Activated T-helper 1 cell treated with Interleukin-2 at 50 U/mL for 16 hours (primary cell): ENCODE results near the gene ANAPC5.

Source experiments
- DNase-seq: peaks from one replicate; pipeline ENCODE4 v3.0.0-alpha.2; 2020; ENCODE audit warnings: low read depth

Gene ANAPC5

GRCh38 chr12:121366063-121366459 lies 13.8 kb upstream of the ANAPC5 start:
- DNase-seq = no peak

GRCh38 chr12:121365416-121366062 lies 13.3 kb upstream of the ANAPC5 start:
- DNase-seq = no peak

- no peak for DNase-seq
Observed at GRCh38 chr12:121364683-121365121, 12.5 kb upstream of the ANAPC5 start.

GRCh38 chr12:121358073-121358472 lies 5.9 kb upstream of the ANAPC5 start:
- no peak for DNase-seq

GRCh38 chr12:121357331-121357730 lies 5.1 kb upstream of the ANAPC5 start:
- no peak for DNase-seq

- no peak for DNase-seq
Observed at GRCh38 chr12:121356657-121357056, 4.4 kb upstream of the ANAPC5 start.

GRCh38 chr12:121355818-121356217 lies 3.6 kb upstream of the ANAPC5 start:
- no peak for DNase-seq

GRCh38 chr12:121352682-121353018 lies 439 bp upstream of the ANAPC5 start:
- no peak for DNase-seq

- no peak for DNase-seq
Observed at GRCh38 chr12:121346747-121347146, 5.5 kb downstream of the ANAPC5 start.

- DNase-seq = no peak
Observed at GRCh38 chr12:121345151-121345815, 6.9 kb downstream of the ANAPC5 start.

GRCh38 chr12:121344506-121344905 lies 7.7 kb downstream of the ANAPC5 start:
- no peak for DNase-seq

GRCh38 chr12:121337416-121337815 lies 14.8 kb downstream of the ANAPC5 start:
- DNase-seq = no peak

GRCh38 chr12:121334513-121335343 lies 17.5 kb downstream of the ANAPC5 start:
- DNase-seq = no peak

GRCh38 chr12:121333747-121334146 lies 18.5 kb downstream of the ANAPC5 start:
- no peak for DNase-seq

GRCh38 chr12:121331248-121331647 lies 21.0 kb downstream of the ANAPC5 start:
- no peak for DNase-seq

GRCh38 chr12:121330692-121331091 lies 21.5 kb downstream of the ANAPC5 start:
- no peak for DNase-seq

- DNase-seq = no peak
Observed at GRCh38 chr12:121330195-121330594, 22.0 kb downstream of the ANAPC5 start.

GRCh38 chr12:121328620-121329019 lies 23.6 kb downstream of the ANAPC5 start:
- DNase-seq = no peak

GRCh38 chr12:121326996-121327674 lies 25.1 kb downstream of the ANAPC5 start:
- DNase-seq = no peak

- no peak for DNase-seq
Observed at GRCh38 chr12:121325922-121326396, 26.3 kb downstream of the ANAPC5 start.

- no peak for DNase-seq
Observed at GRCh38 chr12:121323908-121324307, 28.3 kb downstream of the ANAPC5 start.

GRCh38 chr12:121318121-121318520 lies 34.1 kb downstream of the ANAPC5 start:
- DNase-seq = no peak
